WTC11 (cell line): Measurements from ENCODE around the gene RANBP3. TPM values are rescaled to one million over a fixed set of nuclear protein-coding genes. Genes with fewer than 3 reads are reported as not detected.
"Not testable (repeated sequence)": the region's sequence is repeated elsewhere in the genome, so short reads cannot be mapped to it uniquely, and the experiment has no call there.

Experiments
- ATAC-seq: fragments of 200-7000 bp; cut with Tn5 transposase; 2 replicates; pipeline ENCODE4 v1.10.0; 2021; ENCODE audit warnings: mild to moderate bottlenecking, moderate library complexity
- CTCF ChIA-PET: fragments of 300-600 bp; sonication (Branson Sonifier 250); formaldehyde crosslinking; loops from one replicate; lab custom pipeline; 2021; ENCODE audit warnings: antibody characterized with exemption; lab: Charles Lee
- POLR2A ChIA-PET: fragments of 350-600 bp; sonication (Branson Sonifier 250); formaldehyde crosslinking; loops from one replicate; lab custom pipeline; 2021; ENCODE audit warnings: antibody characterized with exemption; lab: Charles Lee
- DNase-seq: peaks from one replicate; pipeline ENCODE4 v3.0.0; 2021; ENCODE audit warnings: low spot score
- H3K27ac Mint-ChIP-seq: 2 replicates; pipeline ENCODE4 v1.8.0; 2021; ENCODE audit warnings: mixed read lengths
- H3K27me3 Mint-ChIP-seq: 2 replicates; pipeline ENCODE4 v1.8.0; 2021; ENCODE audit warnings: low read depth, mild to moderate bottlenecking, moderate library complexity, mixed read lengths
- H3K36me3 Mint-ChIP-seq: 2 replicates; pipeline ENCODE4 v1.8.0; 2021; ENCODE audit warnings: mixed read lengths
- H3K4me1 Mint-ChIP-seq: 2 replicates; pipeline ENCODE4 v1.8.0; 2022; ENCODE audit warnings: mixed read lengths
- H3K4me3 Mint-ChIP-seq: 2 replicates; pipeline ENCODE4 v1.8.0; 2021; ENCODE audit warnings: mild to moderate bottlenecking, moderate library complexity, mixed read lengths
- H3K9me3 Mint-ChIP-seq: 2 replicates; pipeline ENCODE4 v1.8.0; 2021; ENCODE audit warnings: mixed read lengths
- CBFB ChIP-seq: sonication (generic); formaldehyde crosslinking; IDR thresholded peaks from 2 replicates; pipeline ENCODE4 v1.8.1; 2022; ENCODE audit warnings: mild to moderate bottlenecking, low read depth, missing genetic modification reagents
- ERG ChIP-seq: fragments of 250-450 bp; sonication (Bioruptor Pico); IDR thresholded peaks from 2 replicates; pipeline ENCODE4 v1.8.0; 2021; ENCODE audit warnings: mild to moderate bottlenecking
- JUN ChIP-seq: sonication (generic); formaldehyde crosslinking; IDR thresholded peaks from 2 replicates; pipeline ENCODE4 v1.8.0; 2023; ENCODE audit warnings: mild to moderate bottlenecking, missing genetic modification reagents
- OVOL2 ChIP-seq: fragments of 250-450 bp; sonication (Bioruptor Pico); IDR thresholded peaks from 2 replicates; pipeline ENCODE4 v1.9.0; 2021; ENCODE audit warnings: mild to moderate bottlenecking, borderline replicate concordance
- SOX15 ChIP-seq: fragments of 250-450 bp; sonication (Bioruptor Pico); IDR thresholded peaks from 2 replicates; pipeline ENCODE4 v1.9.0; 2021; ENCODE audit warnings: mild to moderate bottlenecking
- STAT6 ChIP-seq: sonication (generic); formaldehyde crosslinking; conservative IDR thresholded peaks from 2 replicates; pipeline ENCODE4 v1.8.1; 2023; ENCODE audit warnings: mild to moderate bottlenecking, low read depth, missing genetic modification reagents, moderate library complexity
- ZBTB21 ChIP-seq: sonication (generic); formaldehyde crosslinking; IDR thresholded peaks from 2 replicates; pipeline ENCODE4 v1.8.1; 2023; ENCODE audit warnings: mild to moderate bottlenecking, missing genetic modification reagents, borderline replicate concordance
- ZBTB43 ChIP-seq: sonication (generic); formaldehyde crosslinking; IDR thresholded peaks from 2 replicates; pipeline ENCODE4 v1.8.1; 2023; ENCODE audit warnings: mild to moderate bottlenecking, missing genetic modification reagents
- ZNF121 ChIP-seq: sonication (generic); formaldehyde crosslinking; IDR thresholded peaks from 2 replicates; pipeline ENCODE4 v1.8.0; 2023; ENCODE audit warnings: missing genetic modification reagents
- ZNF263 ChIP-seq: sonication (generic); formaldehyde crosslinking; IDR thresholded peaks from 2 replicates; pipeline ENCODE4 v1.8.1; 2022; ENCODE audit warnings: low read depth, mild to moderate bottlenecking, moderate library complexity, missing genetic modification reagents
- ZNF423 ChIP-seq: fragments of 250-450 bp; sonication (Bioruptor Pico); IDR thresholded peaks from 2 replicates; pipeline ENCODE4 v2.1.2; 2022; ENCODE audit warnings: mild to moderate bottlenecking, moderate library complexity
- ZSCAN18 ChIP-seq: fragments of 250-450 bp; sonication (Bioruptor Pico); IDR thresholded peaks from 2 replicates; pipeline ENCODE4 v2.1.2; 2022; ENCODE audit warnings: mild to moderate bottlenecking, moderate library complexity
- total RNA-seq: library from RNA; stranded (reverse); gene quantifications from 3 replicates; pipeline ENCODE4 v1.2.3, GENCODE V29; 2021

RANBP3 gene
- total RNA-seq, 1 experiment from 2014 or later: 76.3 TPM

- TF ChIP-seq ZSCAN18 (CRISPR knock-in tag) (no peak), ZNF263 (CRISPR knock-in tag) (no peak), JUN (CRISPR knock-in tag) (no peak), ERG (no peak), SOX15 (CRISPR knock-in tag) (no peak)
- TF ChIP-seq, all 79 proteins: peak for 0
These were observed 29.0 kb upstream of the RANBP3 start (continued) for GRCh38 chr19:6006896-6007295.

GRCh38 chr19:6006070-6006446, 28.1 kb upstream of the RANBP3 start:
- not testable (repeated sequence) for H3K9me3 Mint-ChIP-seq, ATAC-seq, H3K4me1 Mint-ChIP-seq
- TF ChIP-seq ZNF121 (CRISPR knock-in tag): peak; percentile 64; the same call in 1 of the 2 replicates
- TF ChIP-seq, all 79 proteins: peak for 1; not testable (repeated sequence) for 78
- H3K36me3 Mint-ChIP-seq, POLR2A ChIA-PET, H3K27ac Mint-ChIP-seq, DNase-seq, H3K4me3 Mint-ChIP-seq, H3K27me3 Mint-ChIP-seq: not testable (repeated sequence)
- CTCF ChIA-PET: interaction anchor here (1.0 to 1.7 kb wide), 5 partner anchors 13 to 202 kb away, joined by 3 to 10 read pairs (median 5); partner anchors contain the start of gene NRTN

GRCh38 chr19:6005321-6006069, 27.6 kb upstream of the RANBP3 start:
- TF ChIP-seq STAT6 (CRISPR knock-in tag): no peak
- no peak for TF ChIP-seq ERG
- no peak for TF ChIP-seq OVOL2 (CRISPR knock-in tag)
- no peak for TF ChIP-seq ZBTB43 (CRISPR knock-in tag)
- no peak for TF ChIP-seq ZBTB21 (CRISPR knock-in tag)
- TF ChIP-seq CBFB (CRISPR knock-in tag): no peak
- TF ChIP-seq ZNF423 (CRISPR knock-in tag): no peak
- H3K4me3 Mint-ChIP-seq: no peak overlapping the region
- H3K9me3 Mint-ChIP-seq: peaks cover 5% of the 10 kb centered on the region
- peaks cover 4% of the 10 kb centered on the region for H3K36me3 Mint-ChIP-seq
- ATAC-seq: no peak
- POLR2A ChIA-PET: no interaction called here
- no peaks in the 10 kb centered on the region for H3K4me1 Mint-ChIP-seq
- no peaks in the 10 kb centered on the region for H3K27me3 Mint-ChIP-seq
- no peak for DNase-seq
- CTCF ChIA-PET: interaction anchor here (1.0 to 1.6 kb wide), 3 partner anchors 17 to 43 kb away, joined by 3 to 6 read pairs (median 4); no protein-coding TSS in a partner anchor
- H3K27ac Mint-ChIP-seq: no peak overlapping the region
